ENCODE data around the gene ZBTB21. TPM values are rescaled to one million over a fixed set of nuclear protein-coding genes. Genes with fewer than 3 reads are reported as not detected.
A peak's percentile ranks its signal among the peaks of the same experiment; 100 is the strongest.

The ZBTB21 gene
- total and polyA plus RNA-seq, 9 of the 15 experiments (the other 6 are each of a cell fraction or from before 2014, with no cell fraction given), result 2.2 to 15.2 (median 8.7) TPM

DNA sequence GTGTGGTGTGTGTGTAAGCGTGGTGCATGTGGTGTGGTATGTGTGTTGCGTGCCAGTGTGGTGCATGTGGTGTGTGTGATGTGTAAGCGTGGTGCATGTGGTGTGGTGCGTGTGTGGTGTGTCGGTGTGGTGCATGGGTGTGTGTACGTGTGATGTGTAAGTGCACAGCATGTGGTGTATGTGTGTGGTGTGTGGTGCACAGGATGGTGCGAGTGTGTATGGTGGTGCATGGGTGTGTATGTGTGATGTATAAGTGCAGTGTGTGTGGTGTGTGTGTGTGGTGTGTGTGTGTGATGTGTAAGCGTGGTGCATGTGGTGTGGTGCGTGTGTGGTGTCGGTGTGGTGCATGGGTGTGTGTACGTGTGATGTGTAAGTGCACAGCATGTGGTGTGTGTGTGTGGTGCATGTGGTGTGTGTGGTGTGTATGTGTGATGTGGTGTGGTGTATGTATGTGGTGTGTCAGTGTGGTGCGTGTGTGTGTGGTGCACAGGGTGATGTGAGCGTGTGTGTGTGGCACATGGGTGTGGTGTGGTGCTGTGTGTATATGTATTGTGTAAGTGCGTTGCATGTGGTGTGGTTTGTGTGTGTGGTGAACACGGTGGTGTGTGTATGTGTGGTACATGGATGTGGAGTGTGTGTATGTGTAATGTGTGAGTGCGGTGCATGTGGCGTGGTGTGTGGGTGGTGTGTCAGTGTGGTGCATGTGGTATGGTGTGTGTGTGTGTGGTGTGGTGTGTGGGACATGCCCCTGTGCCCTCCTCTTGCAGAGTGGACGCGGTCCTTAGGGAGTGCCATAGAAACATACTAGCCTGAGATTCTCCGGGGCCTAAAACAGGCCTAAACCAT, 55.3 kb downstream of the ZBTB21 start (continued):
- TF ChIP-seq ZFP91 (CRISPR knock-in tag; IDR thresholded peaks at IDR 0.05), result no peak
- TF ChIP-seq CBX8 (IDR thresholded peaks at IDR 0.05; ENCODE audit: borderline replicate concordance, extremely low read depth, low read depth, low read length, poor library complexity, severe bottlenecking), result no peak
- no peak for TF ChIP-seq ZNF436 (CRISPR knock-in tag; IDR thresholded peaks at IDR 0.05)
- TF ChIP-seq KDM5B (IDR thresholded peaks at IDR 0.05; ENCODE audit: insufficient replicate concordance, low read depth, low read length), result peak; percentile 49
- TF ChIP-seq STAT5A (IDR thresholded peaks at IDR 0.05; ENCODE audit: borderline replicate concordance, low read length), result peak; percentile 34; the same call in 1 of the 2 replicates
- no peak for TF ChIP-seq ZBTB17 (CRISPR knock-in tag; IDR thresholded peaks at IDR 0.05)
- TF ChIP-seq ETV6 (IDR thresholded peaks at IDR 0.05; ENCODE audit: borderline replicate concordance in 1 of 2, low read depth in 2 of 2, low read length in 1 of 2), result no peak
- TF ChIP-seq ETV6 (CRISPR knock-in tag; IDR thresholded peaks at IDR 0.05; ENCODE audit: borderline replicate concordance), result no peak
- TF ChIP-seq TSC22D4 (tag; IDR thresholded peaks at IDR 0.05), result 0 out of 2 replicates have a peak, but pooled peaks have one; percentile 64
- no peak for TF ChIP-seq ZNF449 (CRISPR knock-in tag; IDR thresholded peaks at IDR 0.05)
- 0 out of 2 replicates have a peak, but pooled peaks have one; percentile 8 for TF ChIP-seq HBP1 (CRISPR knock-in tag; IDR thresholded peaks at IDR 0.05)
- TF ChIP-seq SP2 (IDR thresholded peaks at IDR 0.05; ENCODE audit: extremely low read depth, low read depth, low read length, poor library complexity, severe bottlenecking), result no peak
- no peak for TF ChIP-seq SETDB1 (IDR thresholded peaks at IDR 0.05; ENCODE audit: low read length)
- no peak for TF ChIP-seq MED1 (CRISPR knock-in tag; IDR thresholded peaks at IDR 0.05; ENCODE audit: borderline replicate concordance)
- peak; percentile 37 for TF ChIP-seq POLR2B (IDR thresholded peaks at IDR 0.05; ENCODE audit: low read depth, partially characterized antibody)
- TF ChIP-seq ZC3H4 (CRISPR knock-in tag; IDR thresholded peaks at IDR 0.05; ENCODE audit: borderline replicate concordance), result 0 out of 2 replicates have a peak, but pooled peaks have one; percentile 17
- peak; percentile 9; the same call in 1 of the 2 replicates for TF ChIP-seq LARP7 (IDR thresholded peaks at IDR 0.05)
- TF ChIP-seq, protein P1, sequence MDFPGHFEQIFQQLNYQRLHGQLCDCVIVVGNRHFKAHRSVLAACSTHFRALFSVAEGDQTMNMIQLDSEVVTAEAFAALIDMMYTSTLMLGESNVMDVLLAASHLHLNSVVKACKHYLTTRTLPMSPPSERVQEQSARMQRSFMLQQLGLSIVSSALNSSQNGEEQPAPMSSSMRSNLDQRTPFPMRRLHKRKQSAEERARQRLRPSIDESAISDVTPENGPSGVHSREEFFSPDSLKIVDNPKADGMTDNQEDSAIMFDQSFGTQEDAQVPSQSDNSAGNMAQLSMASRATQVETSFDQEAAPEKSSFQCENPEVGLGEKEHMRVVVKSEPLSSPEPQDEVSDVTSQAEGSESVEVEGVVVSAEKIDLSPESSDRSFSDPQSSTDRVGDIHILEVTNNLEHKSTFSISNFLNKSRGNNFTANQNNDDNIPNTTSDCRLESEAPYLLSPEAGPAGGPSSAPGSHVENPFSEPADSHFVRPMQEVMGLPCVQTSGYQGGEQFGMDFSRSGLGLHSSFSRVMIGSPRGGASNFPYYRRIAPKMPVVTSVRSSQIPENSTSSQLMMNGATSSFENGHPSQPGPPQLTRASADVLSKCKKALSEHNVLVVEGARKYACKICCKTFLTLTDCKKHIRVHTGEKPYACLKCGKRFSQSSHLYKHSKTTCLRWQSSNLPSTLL (IDR thresholded peaks at IDR 0.05), result peak; percentile 8; the same call in 1 of the 2 replicates
- TF ChIP-seq THRAP3 (IDR thresholded peaks at IDR 0.05; ENCODE audit: borderline replicate concordance), result peak; percentile 26; the same call in 1 of the 2 replicates
- TF ChIP-seq EHMT2 (IDR thresholded peaks at IDR 0.05), result peak; percentile 6; the same call in 1 of the 2 replicates

All from K562 (cell line).